Cardiac fibroblast (primary cell): Measurements from ENCODE around the gene IL17RC.

Experiments
- DNase-seq, 2 donors: peaks; one replicate each; pipeline versions ENCODE4 v3.0.0 to v3.0.0-alpha.2; 2010; ENCODE audit warnings: low read depth in 2 of 2
- H3K4me3 ChIP-seq, 2 donors: replicated peaks in 1 of 2; 1 replicate in 1 of 2; 2 replicates in 1 of 2; pipeline ENCODE4 v1.5.1; 2011; ENCODE audit warnings: low read depth in 2 of 2, low read length in 2 of 2, mild to moderate bottlenecking in 2 of 2, moderate library complexity in 1 of 2
- CTCF ChIP-seq: IDR thresholded peaks from one replicate; pipeline ENCODE4 v1.5.1; 2011; ENCODE audit warnings: low read depth, mild to moderate bottlenecking, low read length, inconsistent platforms

Gene IL17RC

DNA sequence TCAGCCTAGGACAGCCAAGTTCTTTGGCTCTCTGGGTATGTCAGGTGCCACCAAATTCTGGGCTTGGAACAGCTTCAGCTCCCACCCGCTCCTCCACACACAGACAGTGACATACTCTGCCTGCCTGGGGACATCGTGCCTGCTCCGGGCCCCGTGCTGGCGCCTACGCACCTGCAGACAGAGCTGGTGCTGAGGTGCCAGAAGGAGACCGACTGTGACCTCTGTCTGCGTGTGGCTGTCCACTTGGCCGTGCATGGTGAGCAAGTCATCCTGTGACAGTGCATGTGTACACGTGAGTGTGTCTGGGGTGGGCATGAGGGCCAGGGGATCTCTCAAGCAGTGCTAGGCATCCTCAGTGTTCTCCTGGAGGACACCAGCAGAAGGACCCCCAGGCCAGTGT lies 922 bp downstream of the IL17RC start:
- DNase-seq, result no peak
- peak overlapping the region in 1 of 2 donors; percentile 62 for H3K4me3 ChIP-seq
- TF ChIP-seq CTCF, result no peak

DNA sequence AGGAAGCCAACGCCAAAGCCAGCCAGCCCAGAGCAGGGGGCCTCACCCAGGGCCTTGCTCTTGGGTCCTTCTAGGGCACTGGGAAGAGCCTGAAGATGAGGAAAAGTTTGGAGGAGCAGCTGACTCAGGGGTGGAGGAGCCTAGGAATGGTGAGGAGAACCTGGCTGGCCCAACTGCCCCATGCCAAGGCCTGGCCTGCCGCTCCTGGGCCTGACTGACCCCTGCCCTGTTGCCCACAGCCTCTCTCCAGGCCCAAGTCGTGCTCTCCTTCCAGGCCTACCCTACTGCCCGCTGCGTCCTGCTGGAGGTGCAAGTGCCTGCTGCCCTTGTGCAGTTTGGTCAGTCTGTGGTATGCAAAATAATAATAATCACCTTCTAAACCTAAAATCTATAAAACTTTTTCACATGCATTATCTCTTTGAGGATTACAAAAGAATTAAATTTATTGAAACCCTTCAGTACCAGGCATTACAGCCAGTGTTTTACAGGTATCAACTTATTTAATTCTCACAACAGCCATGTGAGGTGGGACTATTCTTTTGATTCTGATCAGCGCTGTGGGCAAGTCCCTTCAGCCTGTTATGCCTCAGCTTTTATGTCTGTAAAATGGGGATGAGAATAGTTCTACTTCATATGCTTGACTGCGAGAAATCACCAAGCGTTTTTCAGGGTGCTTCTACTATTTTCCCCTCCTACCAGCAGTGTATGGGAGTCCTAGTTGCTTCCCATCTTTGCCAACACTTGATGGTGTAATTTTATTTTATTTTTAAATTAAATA lies 1.6 kb downstream of the IL17RC start:
- DNase-seq, result no peak
- H3K4me3 ChIP-seq, result peak overlapping the region in 1 of 2 donors; percentile 62
- no peak for TF ChIP-seq CTCF

DNA sequence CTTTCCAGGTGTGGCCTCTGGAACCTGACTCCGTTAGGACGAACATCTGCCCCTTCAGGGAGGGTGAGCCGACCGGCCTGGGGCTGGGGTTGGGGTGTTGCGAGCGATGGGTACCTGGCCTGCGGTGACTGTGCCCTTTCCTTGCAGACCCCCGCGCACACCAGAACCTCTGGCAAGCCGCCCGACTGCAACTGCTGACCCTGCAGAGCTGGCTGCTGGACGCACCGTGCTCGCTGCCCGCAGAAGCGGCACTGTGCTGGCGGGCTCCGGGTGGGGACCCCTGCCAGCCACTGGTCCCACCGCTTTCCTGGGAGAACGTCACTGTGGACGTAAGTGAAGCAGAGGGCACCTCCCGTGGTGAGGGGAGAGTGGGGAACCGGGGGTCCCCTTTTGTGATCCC lies 11.3 kb downstream of the IL17RC start:
- no peak overlapping the region for H3K4me3 ChIP-seq
- TF ChIP-seq CTCF, result no peak
- no peak for DNase-seq

GRCh38 chr3:9930804-9931418 lies 14.0 kb downstream of the IL17RC start:
- H3K4me3 ChIP-seq, result no peak overlapping the region
- TF ChIP-seq CTCF, result peak; percentile 21
- DNase-seq, result peak; percentile 28 to 45

DNA sequence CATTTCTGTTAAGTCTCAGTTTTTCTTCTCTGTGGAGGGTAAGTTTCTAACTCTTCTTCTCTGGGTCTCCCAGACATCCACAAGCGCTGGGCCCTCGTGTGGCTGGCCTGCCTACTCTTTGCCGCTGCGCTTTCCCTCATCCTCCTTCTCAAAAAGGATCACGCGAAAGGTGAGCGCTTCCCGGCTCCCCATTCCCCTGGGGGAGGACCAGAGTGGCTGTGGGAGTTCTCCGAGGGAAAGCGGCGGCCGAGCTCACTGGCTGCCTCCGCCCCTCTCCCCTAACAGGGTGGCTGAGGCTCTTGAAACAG lies 15.6 kb downstream of the IL17RC start:
- TF ChIP-seq CTCF, result no peak
- H3K4me3 ChIP-seq, result peak overlapping the region; percentile 65 to 71
- no peak for DNase-seq

GRCh38 chr3:9932843-9933560 lies 16.1 kb downstream of the IL17RC start:
- peak; percentile 86 to 90 for DNase-seq
- peak; percentile 72 for TF ChIP-seq CTCF

More at GRCh38 chr3:9932843-9933560, 16.1 kb downstream of the IL17RC start:
- H3K4me3 ChIP-seq, result peak overlapping the region; percentile 65 to 71
